OCI-LY1 (cell line): Measurements from ENCODE around the gene SHANK3.

Experiments used
- CTCF ChIP-seq: fragments of 200-600 bp; sonication (generic), shearing (Covaris generic); IDR thresholded peaks from 2 replicates; pipeline ENCODE4 v1.5.1; 2017; ENCODE audit warnings: mild to moderate bottlenecking, antibody characterized with exemption, low read length, moderate library complexity, mixed read lengths
- EZH2 ChIP-seq: fragments of 200-600 bp; sonication (generic), shearing (Covaris generic); IDR thresholded peaks from 2 replicates; pipeline ENCODE4 v1.8.0; 2017; ENCODE audit warnings: borderline replicate concordance, mixed run types, mild to moderate bottlenecking, antibody characterized with exemption, low read length, moderate library complexity, mixed read lengths

- TF ChIP-seq EZH2 (no peak), CTCF (no peak)
Observed at GRCh38 chr22:50670914-50671538, 1.6 kb upstream of the SHANK3 start.
